ENCODE measurements around the gene INPP4B.

Gene INPP4B

GRCh38 chr4:142582340-142582739 is 263.8 kb downstream of the INPP4B start:
- H3K79me2 ChIP-seq: no peaks in the 10 kb centered on the region
- no peaks in the 10 kb centered on the region for H3K4me1 ChIP-seq
- no peaks in the 10 kb centered on the region for H3K36me3 ChIP-seq (ENCODE audit: control insufficient read depth, insufficient read depth, low read length)
- H2AFZ ChIP-seq: no peak overlapping the region
- H3K9ac ChIP-seq: no peak overlapping the region
- TF ChIP-seq, protein P1, sequence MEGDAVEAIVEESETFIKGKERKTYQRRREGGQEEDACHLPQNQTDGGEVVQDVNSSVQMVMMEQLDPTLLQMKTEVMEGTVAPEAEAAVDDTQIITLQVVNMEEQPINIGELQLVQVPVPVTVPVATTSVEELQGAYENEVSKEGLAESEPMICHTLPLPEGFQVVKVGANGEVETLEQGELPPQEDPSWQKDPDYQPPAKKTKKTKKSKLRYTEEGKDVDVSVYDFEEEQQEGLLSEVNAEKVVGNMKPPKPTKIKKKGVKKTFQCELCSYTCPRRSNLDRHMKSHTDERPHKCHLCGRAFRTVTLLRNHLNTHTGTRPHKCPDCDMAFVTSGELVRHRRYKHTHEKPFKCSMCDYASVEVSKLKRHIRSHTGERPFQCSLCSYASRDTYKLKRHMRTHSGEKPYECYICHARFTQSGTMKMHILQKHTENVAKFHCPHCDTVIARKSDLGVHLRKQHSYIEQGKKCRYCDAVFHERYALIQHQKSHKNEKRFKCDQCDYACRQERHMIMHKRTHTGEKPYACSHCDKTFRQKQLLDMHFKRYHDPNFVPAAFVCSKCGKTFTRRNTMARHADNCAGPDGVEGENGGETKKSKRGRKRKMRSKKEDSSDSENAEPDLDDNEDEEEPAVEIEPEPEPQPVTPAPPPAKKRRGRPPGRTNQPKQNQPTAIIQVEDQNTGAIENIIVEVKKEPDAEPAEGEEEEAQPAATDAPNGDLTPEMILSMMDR (IDR thresholded peaks at IDR 0.05): no peak
- H3K4me3 ChIP-seq (ENCODE audit: low read depth, low read length): no peak overlapping the region
- no peaks in the 10 kb centered on the region for H3K9me3 ChIP-seq (ENCODE audit: control insufficient read depth, low read length)
- H3K27me3 ChIP-seq (ENCODE audit: control insufficient read depth, insufficient read depth, low read length): no peaks in the 10 kb centered on the region
- H3K4me2 ChIP-seq (ENCODE audit: low read length): no peak overlapping the region
- no peak overlapping the region for H3K27ac ChIP-seq

DNA sequence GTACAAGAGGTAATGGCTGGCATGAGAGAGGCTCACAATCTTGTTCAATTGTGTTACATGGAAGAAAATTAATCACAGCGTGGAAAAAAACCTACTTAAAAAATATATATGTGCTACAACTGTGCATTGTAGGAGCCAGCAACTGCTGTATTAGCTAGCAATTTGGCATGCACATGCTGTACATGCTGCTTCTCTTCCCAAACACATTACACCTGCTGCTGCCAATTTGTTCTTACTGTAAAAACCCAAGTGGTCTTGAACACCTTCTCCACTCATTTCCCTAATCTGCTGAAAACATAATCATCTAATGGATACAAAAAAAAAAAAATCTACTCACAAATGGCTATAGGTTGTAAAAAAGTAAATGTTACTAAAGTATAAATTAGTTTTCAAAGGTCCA is 264.2 kb downstream of the INPP4B start:
- Histone ChIP-seq H3K36me3 (ENCODE audit: control insufficient read depth, insufficient read depth, low read length) (no peaks in the 10 kb centered on the region), H3K9me3 (ENCODE audit: control insufficient read depth, low read length) (no peaks in the 10 kb centered on the region), H3K27ac (no peak overlapping the region), H3K27me3 (ENCODE audit: control insufficient read depth, insufficient read depth, low read length) (no peaks in the 10 kb centered on the region), H2AFZ (no peak overlapping the region), H3K4me1 (no peaks in the 10 kb centered on the region), H3K9ac (no peak overlapping the region), H3K79me2 (no peaks in the 10 kb centered on the region), H3K4me2 (ENCODE audit: low read length) (no peak overlapping the region), H3K4me3 (ENCODE audit: low read depth, low read length) (no peak overlapping the region)
- TF ChIP-seq, protein P1 (IDR thresholded peaks at IDR 0.05): no peak

DNA sequence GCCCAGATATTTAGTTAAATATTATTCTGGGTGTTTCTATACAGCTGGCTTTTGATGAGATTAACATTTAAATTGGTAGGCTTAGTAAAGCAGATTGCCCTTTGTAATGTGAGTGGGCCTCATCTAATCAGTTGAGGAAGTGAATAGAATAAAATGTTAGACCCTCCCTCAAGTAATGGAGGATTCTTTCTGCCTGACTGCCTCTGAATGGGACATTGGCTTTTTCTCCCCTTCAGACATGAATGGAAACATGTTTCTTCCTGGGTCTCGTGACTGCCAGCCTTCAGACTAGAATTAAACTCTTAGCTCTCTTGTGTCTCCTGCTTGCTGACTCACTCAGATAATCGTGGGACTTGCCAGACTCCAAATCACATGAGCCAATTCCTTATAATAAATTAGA is 266.7 kb downstream of the INPP4B start:
- H3K4me3 ChIP-seq (ENCODE audit: low read depth, low read length): no peak overlapping the region
- TF ChIP-seq, protein P1 (IDR thresholded peaks at IDR 0.05): no peak
- H2AFZ ChIP-seq: no peak overlapping the region
- H3K4me1 ChIP-seq: no peaks in the 10 kb centered on the region
- H3K27ac ChIP-seq: no peak overlapping the region
- no peaks in the 10 kb centered on the region for H3K27me3 ChIP-seq (ENCODE audit: control insufficient read depth, insufficient read depth, low read length)
- no peaks in the 10 kb centered on the region for H3K36me3 ChIP-seq (ENCODE audit: control insufficient read depth, insufficient read depth, low read length)
- H3K9ac ChIP-seq: no peak overlapping the region
- no peaks in the 10 kb centered on the region for H3K79me2 ChIP-seq
- no peaks in the 10 kb centered on the region for H3K9me3 ChIP-seq (ENCODE audit: control insufficient read depth, low read length)
- no peak overlapping the region for H3K4me2 ChIP-seq (ENCODE audit: low read length)

DNA sequence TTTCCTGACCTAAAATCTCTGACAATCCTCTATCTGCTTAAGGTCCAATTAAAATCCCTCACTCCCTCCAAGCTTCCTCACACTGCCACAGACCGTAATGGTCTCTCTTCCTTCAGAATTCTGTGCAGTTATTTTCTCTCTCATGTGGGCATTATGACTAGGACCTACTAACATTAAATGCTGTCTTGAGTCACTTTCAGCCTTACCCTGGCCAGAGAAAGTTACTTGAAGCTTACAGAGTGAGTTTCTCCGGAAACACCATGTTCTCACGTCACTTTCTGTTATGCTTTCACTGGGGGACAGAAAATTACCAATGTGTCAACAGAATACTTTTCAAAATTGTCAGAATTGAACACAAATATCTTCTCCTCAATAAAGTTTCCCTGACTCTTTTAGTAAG is 271.8 kb downstream of the INPP4B start:
- Histone ChIP-seq H3K4me3 (ENCODE audit: low read depth, low read length) (no peak overlapping the region), H3K9me3 (ENCODE audit: control insufficient read depth, low read length) (no peaks in the 10 kb centered on the region), H3K27me3 (ENCODE audit: control insufficient read depth, insufficient read depth, low read length) (no peaks in the 10 kb centered on the region), H3K9ac (no peak overlapping the region), H3K79me2 (no peaks in the 10 kb centered on the region), H3K4me2 (ENCODE audit: low read length) (no peak overlapping the region), H3K27ac (no peak overlapping the region), H2AFZ (no peak overlapping the region), H3K4me1 (no peaks in the 10 kb centered on the region), H3K36me3 (ENCODE audit: control insufficient read depth, insufficient read depth, low read length) (no peaks in the 10 kb centered on the region)
- TF ChIP-seq, protein P1 (IDR thresholded peaks at IDR 0.05): no peak

DNA sequence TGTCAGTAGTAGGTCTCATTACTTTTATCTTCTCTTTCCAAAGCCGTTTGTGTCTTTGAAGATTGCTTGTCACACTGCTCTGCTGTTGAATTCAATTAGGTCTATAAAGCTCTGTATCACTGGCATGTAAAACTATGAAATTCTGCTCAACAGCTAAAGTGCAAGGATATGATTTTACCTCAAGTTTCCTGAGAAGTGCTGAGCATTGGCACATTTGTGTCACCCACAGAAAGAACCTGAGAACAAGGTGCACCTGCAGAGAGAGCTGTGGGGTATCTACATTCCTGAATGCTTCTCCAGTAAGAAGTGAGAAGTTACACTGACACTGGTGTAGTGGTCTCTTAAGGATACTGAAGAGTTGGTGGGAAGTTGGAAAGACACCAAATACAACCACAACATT is 274.0 kb downstream of the INPP4B start:
- H3K9ac ChIP-seq: no peak overlapping the region
- H3K27me3 ChIP-seq (ENCODE audit: control insufficient read depth, insufficient read depth, low read length): no peaks in the 10 kb centered on the region
- H3K9me3 ChIP-seq (ENCODE audit: control insufficient read depth, low read length): no peaks in the 10 kb centered on the region
- no peak overlapping the region for H3K27ac ChIP-seq
- H2AFZ ChIP-seq: no peak overlapping the region
- H3K4me2 ChIP-seq (ENCODE audit: low read length): no peak overlapping the region
- H3K79me2 ChIP-seq: no peaks in the 10 kb centered on the region
- no peaks in the 10 kb centered on the region for H3K4me1 ChIP-seq
- TF ChIP-seq, protein P1 (IDR thresholded peaks at IDR 0.05): no peak
- H3K4me3 ChIP-seq (ENCODE audit: low read depth, low read length): no peak overlapping the region
- H3K36me3 ChIP-seq (ENCODE audit: control insufficient read depth, insufficient read depth, low read length): no peaks in the 10 kb centered on the region

Data from parathyroid adenoma (tissue), 2 donors.